Activated T-helper 9 cell treated with anti-CD3 and anti-CD28 coated beads, Interleukin-2, amount 50 U/mL, for 16 hours (primary cell): ENCODE measurements around the gene AFP.

Experiments
- DNase-seq: peaks from one replicate; pipeline ENCODE4 v3.0.0-alpha.2; 2020; ENCODE audit warnings: low read depth

Gene AFP

DNA sequence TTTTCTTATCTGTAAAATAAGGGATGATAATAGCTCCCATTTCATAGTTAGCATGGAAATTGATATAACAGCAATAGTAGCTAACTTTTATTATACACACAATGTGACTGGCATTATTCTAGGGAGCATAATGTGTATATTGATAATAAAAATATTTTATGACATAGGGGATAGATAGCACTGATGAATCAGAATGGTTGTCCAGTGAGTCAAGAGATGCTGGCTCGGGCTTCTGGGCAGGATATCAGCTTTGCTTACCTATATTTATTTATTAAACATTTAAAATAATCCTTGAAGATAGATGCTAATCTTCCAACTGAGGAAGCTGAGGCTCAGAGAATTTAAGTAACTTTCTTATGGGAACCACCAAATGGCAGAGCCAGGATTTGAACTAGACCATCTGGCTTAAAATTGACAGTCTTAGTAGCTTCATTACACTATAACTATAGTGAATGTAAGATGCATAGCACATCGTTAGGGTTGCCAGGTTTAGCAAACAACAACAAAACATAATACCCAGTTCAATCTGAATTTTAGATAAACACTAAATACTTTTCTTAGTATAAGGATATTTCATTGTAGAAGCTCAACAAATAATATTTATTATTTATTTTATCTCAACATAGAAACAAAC is 2.7 kb downstream of the AFP start:
- DNase-seq: no peak

DNA sequence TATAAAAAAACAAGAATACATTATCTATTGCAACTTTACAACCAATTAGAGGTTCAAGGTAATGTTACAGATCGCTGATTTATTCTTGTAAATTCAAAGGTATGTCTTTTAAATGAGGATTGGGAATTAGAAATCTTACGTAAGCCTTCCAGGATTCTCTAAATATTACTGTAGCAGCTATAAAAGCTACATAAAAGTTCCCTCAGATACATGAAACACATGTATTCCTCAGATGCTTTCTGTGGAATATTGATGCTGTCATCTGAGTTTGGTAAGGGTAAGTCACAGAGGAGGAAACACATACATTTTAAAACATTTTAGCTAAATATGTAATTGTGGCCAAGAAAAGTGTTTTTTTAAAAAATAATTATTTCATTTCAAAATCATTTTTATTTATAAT is 3.4 kb downstream of the AFP start:
- no peak for DNase-seq

DNA sequence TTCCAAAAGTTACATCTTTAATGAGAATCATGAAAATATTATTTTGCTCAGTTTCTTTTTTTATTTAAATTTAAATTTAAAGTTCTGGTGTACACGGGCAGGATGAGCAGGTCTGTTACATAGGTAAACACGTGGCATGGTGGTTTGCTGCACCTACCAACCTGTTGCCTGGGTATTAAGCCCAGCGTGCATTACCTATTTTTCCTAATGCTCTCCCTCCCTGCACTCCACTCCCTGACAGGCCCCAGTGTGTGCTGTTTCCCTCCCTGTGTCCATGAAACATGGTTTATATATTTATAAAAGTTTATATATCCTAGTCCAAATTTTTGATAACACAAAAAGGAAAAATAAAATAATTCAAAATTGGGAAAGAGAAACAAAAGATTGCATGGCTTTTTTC is 4.0 kb downstream of the AFP start:
- DNase-seq: no peak

DNA sequence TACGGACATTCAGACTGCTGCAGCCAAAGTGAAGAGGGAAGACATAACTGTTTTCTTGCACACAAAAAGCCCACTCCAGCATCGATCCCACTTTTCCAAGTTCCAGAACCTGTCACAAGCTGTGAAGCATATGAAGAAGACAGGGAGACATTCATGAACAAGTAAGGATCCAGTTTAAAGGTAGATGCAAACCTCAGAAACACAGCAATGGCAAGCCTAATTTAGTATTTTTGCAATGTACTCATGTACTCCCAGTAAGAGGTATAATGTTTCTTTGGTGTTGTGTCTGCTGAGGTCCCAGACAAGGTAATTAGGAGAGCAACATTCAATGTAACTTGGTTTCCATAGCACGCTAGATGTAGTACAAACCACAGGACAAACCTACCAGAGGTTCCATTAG is 4.6 kb downstream of the AFP start:
- DNase-seq: no peak

DNA sequence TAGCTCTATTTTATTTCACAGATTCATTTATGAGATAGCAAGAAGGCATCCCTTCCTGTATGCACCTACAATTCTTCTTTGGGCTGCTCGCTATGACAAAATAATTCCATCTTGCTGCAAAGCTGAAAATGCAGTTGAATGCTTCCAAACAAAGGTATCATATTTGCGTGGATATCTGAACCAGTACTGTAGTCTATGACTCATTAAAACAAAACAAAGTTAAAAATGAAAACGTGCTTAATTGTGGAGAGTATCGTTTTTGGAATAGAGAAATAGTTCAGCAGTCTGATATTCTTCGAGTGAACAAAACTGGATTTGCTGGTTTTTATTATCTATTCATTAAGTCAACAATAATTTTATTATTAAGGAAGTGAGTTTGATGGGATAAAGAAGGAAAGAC is 6.3 kb downstream of the AFP start:
- no peak for DNase-seq

DNA sequence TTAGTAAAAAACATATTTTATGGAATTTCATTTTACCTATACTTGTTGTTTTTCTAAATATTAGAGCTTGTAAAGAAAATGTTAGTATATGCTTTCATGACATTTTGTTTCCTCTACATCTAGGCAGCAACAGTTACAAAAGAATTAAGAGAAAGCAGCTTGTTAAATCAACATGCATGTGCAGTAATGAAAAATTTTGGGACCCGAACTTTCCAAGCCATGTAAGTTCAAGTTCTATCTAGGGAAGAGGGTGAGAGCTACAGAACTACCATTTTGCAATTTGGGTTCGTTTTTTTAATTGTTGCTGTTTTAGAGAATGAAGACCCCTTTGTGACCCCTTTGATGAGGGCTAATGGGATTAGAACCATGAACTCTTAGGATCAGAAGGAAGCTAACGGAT is 7.2 kb downstream of the AFP start:
- no peak for DNase-seq

DNA sequence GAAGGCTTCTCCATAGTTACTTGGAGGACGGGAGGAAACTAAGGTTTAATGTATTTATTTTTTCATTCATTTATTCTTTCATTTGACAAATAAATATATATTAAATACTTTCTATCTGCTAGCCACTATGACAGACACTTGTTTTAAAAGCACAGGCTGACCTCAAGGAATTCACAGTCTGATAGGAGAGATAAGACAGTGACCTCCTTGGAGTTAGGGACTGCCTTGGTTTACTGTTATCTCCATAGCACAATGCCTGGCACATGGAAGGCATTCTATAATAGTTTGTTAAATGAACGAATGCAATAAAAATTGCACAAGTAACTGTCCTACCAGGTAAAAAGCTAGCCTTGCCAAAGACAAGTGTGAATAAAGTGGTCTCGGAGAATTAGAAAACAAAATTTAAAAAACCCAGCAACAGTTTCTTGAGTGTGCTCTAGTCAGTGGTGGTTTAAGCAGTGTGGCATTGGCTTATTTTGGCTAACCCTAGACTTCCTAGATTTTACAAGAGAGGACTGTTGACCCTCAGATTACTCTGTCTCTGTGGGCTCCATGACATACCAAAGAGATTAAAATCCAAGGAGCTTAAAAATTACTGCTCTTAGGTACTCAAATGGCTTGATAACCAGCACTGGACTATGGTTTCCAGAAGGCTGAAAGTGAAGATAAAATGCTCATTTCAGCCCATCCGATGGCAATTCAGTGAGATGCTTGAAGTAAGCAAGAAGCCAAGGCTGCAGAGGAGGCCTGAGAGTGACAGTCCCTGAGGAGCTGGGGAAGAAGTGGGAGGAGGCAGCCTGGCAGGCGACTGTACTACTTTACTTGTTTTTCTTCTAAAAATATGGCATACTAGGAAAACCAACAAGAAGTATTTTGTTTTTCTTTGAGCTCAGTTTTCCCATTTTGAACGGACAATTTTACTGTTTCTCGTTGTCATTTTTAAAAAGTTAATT is 9.6 kb downstream of the AFP start:
- no peak for DNase-seq

DNA sequence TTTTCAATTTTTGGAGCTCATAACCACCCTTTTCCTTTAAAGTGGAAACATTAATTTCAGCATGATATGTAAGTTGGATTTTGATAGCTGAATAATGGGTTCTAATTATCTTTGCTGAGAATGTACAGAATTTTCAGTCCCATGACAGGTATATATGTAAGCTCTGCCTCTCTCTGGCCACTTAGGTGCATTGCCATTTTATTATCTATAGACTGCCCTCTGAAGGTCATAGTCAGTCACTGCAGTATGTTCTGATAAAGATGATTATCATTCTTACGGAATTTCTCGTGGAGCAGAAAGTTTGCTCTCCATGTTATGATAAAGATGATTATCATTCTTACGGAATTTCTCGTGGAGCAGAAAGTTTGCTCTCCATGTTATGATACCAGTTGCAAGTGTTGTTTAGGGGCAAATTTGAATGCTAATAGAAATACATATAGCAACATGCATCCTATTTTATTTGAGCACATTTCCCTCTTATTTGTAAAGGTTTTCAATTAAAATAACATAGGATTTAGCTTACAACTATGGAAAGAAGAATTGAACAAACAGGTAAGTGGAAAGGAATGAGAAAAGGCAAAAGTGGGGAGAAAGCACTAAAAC is 10.4 kb downstream of the AFP start:
- no peak for DNase-seq

DNA sequence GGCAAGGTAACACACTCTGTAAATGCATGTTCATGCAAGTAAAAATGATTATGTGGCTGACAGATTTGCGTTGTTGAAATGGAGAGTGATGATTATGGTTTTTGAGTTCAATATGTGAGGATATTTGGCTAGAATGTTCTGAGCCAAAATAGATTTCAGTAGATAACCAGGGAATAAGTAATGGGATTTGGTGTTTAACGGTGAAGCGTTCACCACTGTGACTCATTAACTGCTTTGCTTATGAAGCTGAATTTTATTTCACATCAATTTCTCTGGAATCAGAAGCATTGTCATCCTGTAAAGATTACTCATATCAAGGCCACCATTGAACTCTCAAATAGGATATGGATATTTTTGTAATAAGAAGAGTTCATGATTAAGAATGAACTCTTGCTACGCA is 11.7 kb downstream of the AFP start:
- no peak for DNase-seq

DNA sequence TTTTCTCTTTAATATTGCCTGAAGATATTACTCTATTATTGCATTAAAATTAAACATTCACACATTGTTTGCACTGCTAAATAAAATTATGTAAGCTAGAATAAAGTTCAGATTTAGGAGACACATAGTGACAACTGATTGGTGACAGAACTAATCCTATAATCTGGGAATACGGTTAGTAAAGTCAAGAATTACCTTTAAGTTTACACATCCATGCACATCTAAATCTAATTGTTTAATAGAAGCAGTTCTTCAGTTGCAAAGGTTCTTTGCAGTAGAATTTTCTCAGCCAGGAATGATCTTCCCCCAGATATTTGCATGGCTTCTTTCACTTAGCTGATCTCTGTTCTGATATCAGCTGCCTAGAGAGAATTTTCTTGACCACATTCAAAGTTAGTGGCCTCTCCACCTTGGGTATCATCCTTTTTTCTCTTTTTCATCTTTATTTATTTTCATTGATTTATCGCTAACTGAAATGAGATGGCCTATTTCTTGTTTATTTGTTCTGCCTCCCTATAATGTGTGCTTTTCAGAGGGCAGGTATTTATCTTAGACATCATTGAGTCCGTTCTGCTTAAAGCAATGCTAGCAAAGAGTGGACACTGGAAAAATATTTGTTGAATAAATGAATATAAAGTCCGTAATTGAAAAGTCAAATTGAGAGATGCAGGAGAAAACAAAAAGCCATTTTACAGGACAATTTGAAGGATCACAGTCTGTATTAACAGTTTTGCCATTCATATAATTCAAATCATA is 12.6 kb downstream of the AFP start:
- no peak for DNase-seq

DNA sequence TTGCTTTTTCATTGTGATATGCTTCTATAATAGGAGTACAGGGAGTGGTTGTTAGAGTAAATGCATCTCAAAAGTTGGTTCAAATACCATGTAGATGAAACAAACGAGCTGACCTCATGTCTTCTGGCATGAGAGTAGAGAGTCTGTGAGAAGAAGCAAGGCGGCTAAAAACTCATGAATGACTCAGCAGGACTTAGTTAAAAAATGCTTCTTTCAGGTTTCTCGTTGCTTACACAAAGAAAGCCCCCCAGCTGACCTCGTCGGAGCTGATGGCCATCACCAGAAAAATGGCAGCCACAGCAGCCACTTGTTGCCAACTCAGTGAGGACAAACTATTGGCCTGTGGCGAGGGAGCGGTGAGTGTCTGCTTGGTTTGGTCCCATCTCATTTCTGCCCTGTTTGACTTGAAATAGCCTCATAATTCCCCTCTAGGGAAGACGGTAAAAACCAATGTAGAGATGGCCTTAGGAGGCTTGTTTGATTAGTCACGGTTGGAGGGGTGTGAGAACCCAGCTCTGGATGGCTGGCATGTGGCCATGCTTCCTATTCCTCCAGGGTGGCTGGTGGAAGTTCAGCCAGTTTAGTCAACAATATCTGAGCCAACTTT is 14.5 kb downstream of the AFP start:
- no peak for DNase-seq

DNA sequence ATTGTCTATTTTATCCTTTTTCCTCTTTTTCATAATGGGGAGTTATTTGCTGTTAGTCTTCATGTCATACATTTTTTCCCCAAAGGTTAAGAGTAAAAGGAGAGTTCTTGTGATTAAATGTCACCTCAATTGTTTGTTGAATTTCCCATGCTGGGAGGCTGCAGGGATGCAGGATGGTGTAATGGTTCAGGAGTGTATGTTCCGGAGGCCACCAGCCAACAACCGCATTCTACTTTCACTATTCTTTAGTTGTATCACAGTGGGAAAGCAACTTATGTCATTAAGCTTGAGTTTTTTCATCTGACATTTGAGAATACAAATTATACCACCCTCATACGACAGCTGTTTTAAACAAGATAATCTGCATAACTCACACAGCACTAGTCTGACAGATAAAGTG is 15.4 kb downstream of the AFP start:
- DNase-seq: no peak

DNA sequence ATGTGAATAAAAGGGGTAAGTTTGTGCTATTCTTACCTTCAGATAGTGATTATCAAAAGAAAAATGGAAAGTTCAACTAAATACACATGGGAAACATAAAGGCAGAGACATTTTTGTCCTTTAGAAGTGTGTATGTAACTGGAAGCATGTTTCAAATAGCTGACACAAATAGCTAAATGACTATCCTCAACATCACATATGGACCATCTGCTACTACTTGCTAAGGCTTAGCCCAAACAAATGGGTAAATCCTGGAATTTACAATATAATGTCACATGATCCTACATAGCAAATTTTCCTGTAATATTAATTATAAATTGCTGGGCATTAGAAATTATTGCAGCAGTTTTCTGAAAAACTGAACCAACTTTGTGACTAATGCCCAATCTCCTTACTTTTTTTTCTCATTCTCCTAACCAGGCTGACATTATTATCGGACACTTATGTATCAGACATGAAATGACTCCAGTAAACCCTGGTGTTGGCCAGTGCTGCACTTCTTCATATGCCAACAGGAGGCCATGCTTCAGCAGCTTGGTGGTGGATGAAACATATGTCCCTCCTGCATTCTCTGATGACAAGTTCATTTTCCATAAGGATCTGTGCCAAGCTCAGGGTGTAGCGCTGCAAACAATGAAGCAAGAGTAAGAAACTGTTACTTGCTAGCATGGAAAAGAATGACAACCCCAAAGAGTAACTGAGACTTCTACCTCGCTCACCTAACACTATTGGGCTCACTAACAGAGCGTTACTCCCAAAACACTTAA is 16.1 kb downstream of the AFP start:
- no peak for DNase-seq

DNA sequence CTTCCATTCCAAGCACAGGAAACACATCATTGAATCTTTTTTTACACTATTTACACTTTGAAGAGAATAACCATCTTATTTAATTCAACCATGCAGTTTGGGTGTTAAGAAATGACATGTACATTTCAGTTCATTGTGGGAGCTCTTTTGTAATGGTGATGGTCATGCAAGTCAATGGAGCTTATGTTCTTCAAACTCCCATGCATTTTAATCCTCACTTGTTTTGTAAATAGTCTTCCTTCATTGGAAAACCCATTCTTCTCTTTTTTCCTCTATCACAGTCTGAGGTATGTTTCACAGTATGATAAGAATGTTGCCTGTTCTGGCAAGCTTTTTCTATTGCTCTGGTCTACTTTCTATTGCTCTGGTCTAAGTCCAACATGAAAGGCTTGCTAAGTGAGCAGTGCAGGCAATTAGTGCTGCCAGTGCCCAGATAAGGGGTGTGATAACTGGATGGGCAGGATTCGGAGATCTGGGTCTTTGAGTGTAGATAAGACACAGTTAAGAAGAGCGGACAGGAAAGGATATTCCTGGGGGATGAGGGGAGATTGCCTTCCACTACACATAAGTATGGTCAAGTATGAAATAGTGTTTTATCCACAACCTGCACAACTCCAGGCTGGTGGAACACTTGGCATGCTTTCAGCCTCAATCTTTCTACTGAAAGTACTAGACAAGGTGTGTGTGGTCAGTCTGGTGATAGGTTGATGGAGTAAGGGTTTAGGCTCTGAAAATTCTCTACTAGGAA is 17.1 kb downstream of the AFP start:
- no peak for DNase-seq

DNA sequence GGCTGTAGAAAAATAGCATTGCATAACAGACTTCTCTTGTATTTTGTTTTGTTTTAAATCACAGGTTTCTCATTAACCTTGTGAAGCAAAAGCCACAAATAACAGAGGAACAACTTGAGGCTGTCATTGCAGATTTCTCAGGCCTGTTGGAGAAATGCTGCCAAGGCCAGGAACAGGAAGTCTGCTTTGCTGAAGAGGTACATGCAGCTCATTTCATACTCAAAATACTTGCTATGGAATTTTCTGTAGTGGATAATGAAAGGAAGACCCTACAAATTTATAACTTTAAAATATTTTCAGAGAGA is 17.6 kb downstream of the AFP start:
- DNase-seq: no peak

DNA sequence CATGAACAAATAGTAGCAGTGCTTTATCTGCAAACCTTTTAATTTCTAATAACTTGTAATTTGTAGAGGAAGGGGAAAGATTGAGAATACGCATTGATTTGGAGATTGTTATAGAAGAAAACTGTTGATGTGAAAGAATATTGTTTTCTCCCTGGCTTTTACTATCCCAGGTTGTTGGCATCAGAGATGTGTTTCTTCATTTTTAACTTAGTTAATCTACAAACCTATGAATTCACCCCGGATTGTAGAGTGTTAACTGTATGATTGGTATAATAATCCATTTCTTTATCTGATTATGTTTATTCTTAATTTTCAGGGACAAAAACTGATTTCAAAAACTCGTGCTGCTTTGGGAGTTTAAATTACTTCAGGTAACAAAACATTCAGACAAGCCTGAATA is 18.9 kb downstream of the AFP start:
- no peak for DNase-seq

DNA sequence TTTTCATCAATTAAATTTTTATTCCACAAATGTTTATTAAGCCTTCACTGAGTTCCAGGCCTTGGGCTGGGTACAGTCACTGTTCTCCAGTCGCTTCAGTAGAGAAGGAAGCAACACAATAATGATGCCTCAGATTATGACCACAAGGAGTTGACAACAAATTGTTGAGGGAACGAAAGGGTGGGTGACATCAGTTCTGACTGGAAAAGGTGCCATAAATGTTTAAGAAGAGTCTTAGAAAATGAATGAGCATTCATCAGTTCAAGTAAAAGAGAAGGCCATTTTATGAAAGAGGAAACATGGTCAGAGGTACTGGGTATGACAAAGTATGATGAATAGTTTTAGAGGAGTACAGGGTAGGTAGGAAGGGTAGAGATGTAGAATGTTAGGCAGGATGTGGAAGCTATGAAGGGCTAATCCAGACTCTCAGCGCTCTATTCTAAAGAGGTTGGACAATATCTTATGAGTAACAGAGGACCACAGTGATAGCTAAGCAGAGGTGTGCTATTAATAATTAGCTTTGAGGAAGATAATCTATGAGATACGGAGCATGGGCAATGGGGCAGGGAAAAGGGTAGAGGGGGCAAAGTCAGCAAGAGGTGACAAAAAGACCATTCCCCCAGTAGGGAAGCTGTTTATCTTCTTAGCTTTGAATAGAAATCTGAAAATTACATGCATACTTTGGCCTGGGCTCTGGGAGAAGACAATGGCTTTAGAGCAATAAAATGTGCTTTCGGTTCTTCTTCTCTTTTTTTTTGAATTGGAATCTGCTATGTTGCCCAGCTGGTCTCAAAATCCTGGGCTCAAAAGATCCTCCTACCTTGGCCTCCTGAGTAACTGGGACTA is 20.4 kb downstream of the AFP start:
- DNase-seq: no peak

DNA sequence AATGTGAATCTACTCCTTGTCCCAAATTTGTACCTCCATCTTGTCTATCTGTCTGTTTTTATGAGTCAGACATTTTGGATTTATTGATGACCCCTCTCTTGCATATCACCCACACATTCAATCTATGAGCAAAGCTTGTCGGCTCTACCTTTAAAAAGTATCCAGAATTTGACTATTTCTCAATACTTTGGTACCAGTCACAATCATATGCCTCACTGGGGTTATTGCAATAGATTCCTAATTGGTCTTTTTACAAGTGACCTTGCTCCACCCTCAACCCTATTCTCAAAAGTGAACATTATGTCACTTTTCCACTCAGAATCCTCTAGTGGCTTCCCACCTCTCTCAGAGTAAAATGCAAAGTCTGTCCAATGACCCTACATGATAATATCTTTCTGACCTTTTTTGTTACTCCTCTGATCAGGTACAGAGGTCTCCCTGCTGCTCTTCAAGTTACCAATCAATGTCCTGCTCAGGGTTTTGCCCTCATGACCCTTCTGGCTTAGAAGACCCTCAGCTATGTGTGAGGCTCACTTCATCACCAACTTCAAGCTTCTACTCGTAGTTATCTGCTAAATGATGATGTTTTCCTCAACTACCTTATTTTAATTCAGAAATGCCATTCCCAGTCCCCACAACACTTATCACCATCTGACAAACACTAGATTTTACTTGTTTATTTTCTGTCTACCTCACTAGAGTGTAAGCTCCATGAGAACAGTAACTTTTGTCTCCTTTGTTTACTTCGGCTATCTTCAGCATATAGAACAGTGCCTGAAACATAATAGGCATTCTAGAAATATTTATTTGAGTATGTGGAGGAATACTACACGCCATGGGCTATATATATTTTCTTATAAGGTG is 22.4 kb downstream of the AFP start:
- no peak for DNase-seq

DNA sequence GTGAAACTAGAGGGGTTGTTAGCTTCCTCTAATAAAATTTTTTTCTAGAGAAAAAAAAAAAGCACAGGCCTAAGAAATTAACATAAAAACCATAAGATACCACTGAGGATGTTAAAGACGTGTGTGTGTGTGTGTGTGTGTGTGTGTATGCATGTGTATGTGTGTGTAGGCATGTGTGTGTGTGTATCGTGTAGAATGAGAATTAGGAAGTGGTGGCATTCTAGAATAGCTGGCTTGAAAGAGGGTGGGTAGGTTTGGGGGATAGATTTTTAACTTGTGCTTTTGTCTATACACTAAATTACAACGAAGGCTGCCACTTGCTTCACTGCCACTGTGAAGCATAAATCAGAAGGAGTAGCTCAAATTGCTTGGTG is 23.0 kb downstream of the AFP start:
- no peak for DNase-seq
